Left lung (tissue), 10 donors: ENCODE results near the gene LAIR2. TPM values are rescaled to one million over a fixed set of nuclear protein-coding genes. Genes with fewer than 3 reads are reported as not detected.
"Not testable (repeated sequence)": the region's sequence is repeated elsewhere in the genome, so short reads cannot be mapped to it uniquely, and the experiment has no call there.

Source experiments
- ATAC-seq: fragments of 200-7000 bp; cut with Tn5 transposase; one replicate; pipeline ENCODE4 v1.9.1; 2020; ENCODE audit warnings: moderate library complexity
- DNase-seq, 4 donors: peaks; one replicate each; pipeline ENCODE4 v3.0.0-alpha.2; 2013 to 2020
- H3K27ac ChIP-seq, 2 donors: fragments of 200-600 bp; sonication (generic) in 1 of 2; one replicate each; pipeline versions ENCODE4 v1.5.0 to v1.8.0; 2020 to 2021
- H3K27me3 ChIP-seq, 2 donors: fragments of 200-600 bp; sonication (generic) in 1 of 2; one replicate each; pipeline versions ENCODE4 v1.5.0 to v1.8.0; 2020 to 2021
- H3K36me3 ChIP-seq, 2 donors: fragments of 200-600 bp; sonication (generic) in 1 of 2; one replicate each; pipeline versions ENCODE4 v1.5.0 to v1.8.0; 2020 to 2021
- H3K4me1 ChIP-seq, 2 donors: fragments of 200-600 bp; one replicate each; pipeline ENCODE4 v1.8.0; 2021
- H3K4me3 ChIP-seq, 2 donors: fragments of 200-600 bp; sonication (generic) in 1 of 2; one replicate each; pipeline versions ENCODE4 v1.5.0 to v1.8.0; 2020 to 2021; ENCODE audit warnings: mild to moderate bottlenecking in 1 of 2
- H3K9me3 ChIP-seq, 2 donors: fragments of 200-600 bp; sonication (generic) in 1 of 2; one replicate each; pipeline versions ENCODE4 v1.5.0 to v1.8.0; 2020 to 2021
- intact Hi-C, 2 donors: fragments of 100-400 bp; cut with DNase I; formaldehyde crosslinking; loops; one replicate each; pipeline versions ENCODE4 v1.11.2 to v1.14.2; 2022
- polyA plus RNA-seq, 6 donors: library from polyadenylated mRNA; unstranded; fragments of 120-200 nt; gene quantifications; one replicate each; pipeline ENCODE4 v1.2.1, GENCODE V29; 2013; ENCODE audit not compliant: insufficient read length in 6 of 6
- total RNA-seq, 2 donors: library from RNA; stranded (reverse); fragmentation: NEBNext Ultra II Directional; extraction: Animal tissue kit (Norgen Biotek cat#: 25700); gene quantifications; one replicate each; pipeline ENCODE4 v1.2.1, GENCODE V29; 2021
- TF ChIP-seq, protein P1 (sequence below), 2 donors: fragments of 200-600 bp; sonication (generic) in 1 of 2; IDR thresholded peaks; one replicate each; pipeline versions ENCODE4 v1.5.0 to v1.8.0; 2021; ENCODE audit warnings: antibody characterized with exemption in 2 of 2
- donor health status: DM: no; HTN: yes; CAD: no.
- donor health status: DM: no; HTN: no; CAD: no.

LAIR2 gene
- total and polyA plus RNA-seq, 8 donors: 1.0 to 3.1 (median 1.4) TPM; not detected in 5

DNA sequence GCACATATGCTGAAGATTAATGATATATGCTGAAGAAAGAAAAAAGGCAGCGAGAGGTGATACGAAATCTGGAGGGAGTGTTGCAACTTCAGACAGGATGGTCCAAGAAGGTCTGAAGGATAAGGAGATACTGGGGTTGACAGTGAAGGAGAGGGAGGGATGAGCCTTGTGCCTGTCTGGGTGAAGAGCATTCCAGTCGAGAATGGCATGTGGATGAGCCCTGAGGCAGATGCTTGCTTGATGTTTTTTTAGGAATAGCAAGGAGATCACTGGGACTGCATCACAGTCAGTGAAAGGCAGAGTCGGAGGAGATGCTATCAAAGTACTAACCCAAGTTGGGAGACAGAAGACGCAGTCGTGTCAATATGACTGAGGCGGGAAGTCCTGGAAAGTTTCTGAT, 13.3 kb upstream of the LAIR2 start:
- TF ChIP-seq, protein P1, sequence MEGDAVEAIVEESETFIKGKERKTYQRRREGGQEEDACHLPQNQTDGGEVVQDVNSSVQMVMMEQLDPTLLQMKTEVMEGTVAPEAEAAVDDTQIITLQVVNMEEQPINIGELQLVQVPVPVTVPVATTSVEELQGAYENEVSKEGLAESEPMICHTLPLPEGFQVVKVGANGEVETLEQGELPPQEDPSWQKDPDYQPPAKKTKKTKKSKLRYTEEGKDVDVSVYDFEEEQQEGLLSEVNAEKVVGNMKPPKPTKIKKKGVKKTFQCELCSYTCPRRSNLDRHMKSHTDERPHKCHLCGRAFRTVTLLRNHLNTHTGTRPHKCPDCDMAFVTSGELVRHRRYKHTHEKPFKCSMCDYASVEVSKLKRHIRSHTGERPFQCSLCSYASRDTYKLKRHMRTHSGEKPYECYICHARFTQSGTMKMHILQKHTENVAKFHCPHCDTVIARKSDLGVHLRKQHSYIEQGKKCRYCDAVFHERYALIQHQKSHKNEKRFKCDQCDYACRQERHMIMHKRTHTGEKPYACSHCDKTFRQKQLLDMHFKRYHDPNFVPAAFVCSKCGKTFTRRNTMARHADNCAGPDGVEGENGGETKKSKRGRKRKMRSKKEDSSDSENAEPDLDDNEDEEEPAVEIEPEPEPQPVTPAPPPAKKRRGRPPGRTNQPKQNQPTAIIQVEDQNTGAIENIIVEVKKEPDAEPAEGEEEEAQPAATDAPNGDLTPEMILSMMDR (IDR thresholded peaks at IDR 0.05): no peak
- no peak for ATAC-seq
- no peak for DNase-seq
- Histone ChIP-seq H3K27ac (no peak overlapping the region), H3K36me3 (no peaks in the 10 kb centered on the region), H3K4me1 (no peaks in the 10 kb centered on the region), H3K27me3 (peaks cover 0 to 97% of the 10 kb centered on the region in 2 donors), H3K9me3 (no peaks in the 10 kb centered on the region), H3K4me3 (no peak overlapping the region)
- intact Hi-C loops: no loop called here

DNA sequence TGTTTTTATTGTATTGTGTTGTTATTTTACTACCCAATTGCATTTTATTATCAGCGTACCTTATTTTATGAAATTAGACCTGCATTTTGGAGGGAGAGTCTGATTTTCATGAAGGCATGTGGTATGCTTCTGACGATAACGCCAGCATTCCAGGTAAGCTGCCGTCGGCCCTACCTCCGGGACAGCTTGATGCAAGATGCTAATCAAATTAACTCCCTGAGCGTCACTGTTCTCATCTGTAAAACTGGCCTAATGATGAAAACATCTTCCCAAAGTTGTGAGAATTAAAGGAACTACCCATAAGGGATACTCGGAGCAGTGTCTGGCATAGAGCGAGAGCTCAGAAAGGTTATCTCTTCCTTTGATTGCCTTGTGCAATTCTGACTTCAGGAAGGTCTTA, 12.9 kb upstream of the LAIR2 start:
- Histone ChIP-seq H3K36me3 (no peaks in the 10 kb centered on the region), H3K4me1 (no peaks in the 10 kb centered on the region), H3K27me3 (peaks cover 0 to 97% of the 10 kb centered on the region in 2 donors), H3K27ac (no peak overlapping the region), H3K4me3 (no peak overlapping the region), H3K9me3 (no peaks in the 10 kb centered on the region)
- ATAC-seq (no peak), DNase-seq (no peak)
- TF ChIP-seq, protein P1 (IDR thresholded peaks at IDR 0.05): no peak
- intact Hi-C loops: no loop called here

DNA sequence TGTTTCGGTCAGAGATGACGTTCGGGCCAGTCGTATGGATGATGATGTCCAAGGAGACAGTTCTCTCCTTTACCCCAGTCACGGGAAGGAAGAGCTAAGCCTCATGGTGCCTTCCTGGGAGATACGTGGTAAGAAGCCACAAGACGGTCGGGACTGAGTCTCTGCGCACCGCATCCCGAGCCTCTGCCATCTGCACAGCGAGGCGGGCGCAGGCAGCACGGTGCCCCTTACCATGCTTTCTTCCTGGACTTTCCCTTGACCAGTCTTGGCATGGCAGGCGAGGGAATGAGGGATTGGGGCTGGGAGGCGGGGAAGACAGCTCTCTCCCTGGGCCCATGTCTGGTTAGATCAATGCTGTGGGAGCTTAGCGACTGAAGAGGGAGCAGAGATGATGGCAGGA, 10.1 kb upstream of the LAIR2 start:
- ATAC-seq: no peak
- H3K9me3 ChIP-seq: no peaks in the 10 kb centered on the region
- H3K4me3 ChIP-seq: no peak overlapping the region
- peaks cover 0 to 94% of the 10 kb centered on the region in 2 donors for H3K27me3 ChIP-seq
- H3K4me1 ChIP-seq: no peaks in the 10 kb centered on the region
- H3K27ac ChIP-seq: no peak overlapping the region
- intact Hi-C loops: no loop called here
- DNase-seq: no peak
- no peaks in the 10 kb centered on the region for H3K36me3 ChIP-seq
- TF ChIP-seq, protein P1 (IDR thresholded peaks at IDR 0.05): no peak

DNA sequence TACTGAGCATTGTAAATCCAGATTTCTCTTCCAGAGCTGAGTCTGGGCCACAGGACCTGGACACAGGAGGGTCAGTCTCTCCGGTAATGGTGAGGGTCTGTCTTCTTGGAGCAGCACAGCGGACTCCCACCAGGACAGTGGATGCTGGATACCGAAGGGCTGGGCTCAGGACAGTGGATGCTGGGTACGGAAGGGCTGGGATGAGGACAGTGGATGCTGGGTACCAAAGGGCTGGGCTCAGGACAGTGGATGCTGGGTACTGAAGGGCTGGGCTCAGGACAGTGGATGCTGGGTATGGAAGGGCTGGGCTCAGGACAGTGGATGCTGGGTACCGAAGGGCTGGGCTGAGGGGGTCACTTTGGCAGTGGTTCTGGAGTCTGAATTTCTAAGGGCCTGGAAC, 9.6 kb upstream of the LAIR2 start:
- H3K36me3 ChIP-seq, DNase-seq, intact Hi-C loops, ATAC-seq, H3K4me1 ChIP-seq, H3K9me3 ChIP-seq, H3K4me3 ChIP-seq, H3K27ac ChIP-seq: not testable (repeated sequence)
- H3K27me3 ChIP-seq: peaks cover 0 to 89% of the 10 kb centered on the region in 2 donors

DNA sequence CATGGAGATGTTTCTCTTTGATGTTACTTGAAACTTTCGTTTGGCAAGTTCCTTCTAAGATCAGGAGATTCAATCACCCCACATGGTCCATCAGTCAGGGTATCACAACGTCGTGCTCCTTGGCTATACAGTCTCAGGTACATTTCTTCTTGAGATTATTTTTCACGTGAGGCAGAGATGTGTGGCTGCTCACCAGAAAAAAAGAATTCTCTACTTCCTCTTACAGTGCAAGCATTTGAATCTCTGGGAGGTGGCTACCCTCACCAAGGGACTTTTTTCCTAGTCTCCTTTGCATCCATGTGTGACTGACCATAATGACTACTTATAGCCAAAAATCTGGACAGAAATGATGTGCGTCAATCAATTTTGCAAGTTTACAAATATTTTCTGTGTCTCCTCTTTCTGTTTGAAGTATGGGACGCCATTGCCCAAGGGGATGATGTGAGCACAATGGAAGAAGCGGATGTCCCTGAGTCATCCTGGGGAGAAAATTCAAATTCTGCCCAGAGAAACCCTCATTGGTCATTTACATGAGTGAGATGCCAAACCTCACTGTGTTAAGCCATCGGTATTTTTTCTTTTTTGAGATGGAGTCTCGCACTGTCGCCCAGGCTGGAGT, 8.6 kb upstream of the LAIR2 start:
- Histone ChIP-seq H3K27me3 (peaks cover 0 to 85% of the 10 kb centered on the region in 2 donors), H3K4me1 (no peaks in the 10 kb centered on the region), H3K4me3 (no peak overlapping the region), H3K27ac (no peak overlapping the region), H3K9me3 (no peaks in the 10 kb centered on the region), H3K36me3 (no peaks in the 10 kb centered on the region)
- intact Hi-C loops: no loop called here
- no peak for DNase-seq
- ATAC-seq: no peak
- TF ChIP-seq, protein P1 (IDR thresholded peaks at IDR 0.05): no peak

DNA sequence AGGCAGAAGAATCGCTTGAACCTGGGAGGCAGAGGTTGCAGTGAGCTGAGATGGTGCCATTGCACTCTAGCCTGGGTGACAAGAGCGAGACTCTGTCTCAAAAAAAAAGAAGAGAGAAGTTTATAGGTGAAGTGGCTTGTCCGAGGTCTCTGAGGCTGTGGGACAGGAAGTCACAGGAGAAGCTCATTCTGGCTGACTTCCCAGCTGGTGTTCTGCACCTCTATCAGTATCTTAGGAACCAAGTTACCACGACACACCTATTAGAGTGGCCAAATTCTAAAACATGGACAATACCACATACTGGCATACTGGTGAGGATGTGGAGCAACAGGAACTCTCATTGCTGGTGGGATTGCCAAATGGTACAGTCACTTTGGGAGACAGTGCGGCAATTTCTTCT, 7.3 kb upstream of the LAIR2 start:
- intact Hi-C loops, DNase-seq, H3K36me3 ChIP-seq, H3K9me3 ChIP-seq, H3K4me3 ChIP-seq, H3K4me1 ChIP-seq, ATAC-seq, H3K27ac ChIP-seq: not testable (repeated sequence)
- peaks cover 0 to 84% of the 10 kb centered on the region in 2 donors for H3K27me3 ChIP-seq

DNA sequence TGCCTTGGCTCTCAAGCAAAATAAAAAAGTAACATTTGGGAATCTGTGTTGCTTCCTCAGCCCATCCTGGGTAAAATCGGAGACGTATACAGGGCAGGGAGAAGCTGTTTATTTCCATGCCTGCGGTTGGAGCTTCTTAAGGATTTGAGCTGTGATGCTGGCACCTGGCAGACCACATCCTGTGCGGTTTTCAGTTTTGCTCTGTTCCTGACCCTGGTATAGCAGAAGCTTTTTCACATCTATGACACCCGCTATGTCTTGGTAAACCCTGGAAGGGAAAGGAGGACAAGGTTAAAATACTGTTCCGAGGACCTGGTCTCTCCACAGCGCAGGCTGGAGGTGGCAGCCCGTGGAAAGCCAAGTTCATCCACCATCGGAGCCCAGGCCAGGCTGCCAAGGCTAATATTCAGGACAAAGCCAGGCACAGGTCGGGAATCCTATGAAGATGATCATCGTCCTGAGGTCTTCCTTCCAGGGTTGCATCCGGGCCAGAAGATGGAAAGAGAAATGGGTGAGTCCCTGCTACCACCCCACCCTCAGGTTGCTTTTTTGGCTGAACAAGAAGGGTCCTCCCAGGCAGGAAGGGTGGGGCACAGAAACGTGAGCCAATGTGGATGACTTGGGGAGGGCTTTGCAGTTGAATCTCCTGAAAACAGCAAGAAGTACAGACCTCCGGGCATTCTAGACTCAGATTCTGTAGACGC, 4.7 kb upstream of the LAIR2 start:
- ATAC-seq, H3K4me1 ChIP-seq, intact Hi-C loops, H3K27ac ChIP-seq, H3K4me3 ChIP-seq, H3K36me3 ChIP-seq, H3K9me3 ChIP-seq, DNase-seq: not testable (repeated sequence)
- peaks cover 0 to 76% of the 10 kb centered on the region in 2 donors for H3K27me3 ChIP-seq

DNA sequence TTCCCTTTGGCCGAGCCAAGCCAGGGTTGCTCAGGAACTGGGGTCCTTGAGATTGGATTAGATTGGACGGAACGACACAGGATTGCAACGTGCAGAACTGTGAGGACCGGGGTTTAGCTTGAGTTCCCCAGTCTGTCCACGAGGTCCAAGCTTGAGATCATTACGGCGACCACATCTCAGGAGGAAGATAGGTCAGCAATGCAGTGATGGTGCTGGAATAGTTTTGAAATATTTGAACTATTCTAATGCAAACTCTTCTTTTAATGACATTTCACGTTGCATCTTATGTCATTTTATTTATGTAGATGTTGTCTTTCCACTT, 4.2 kb upstream of the LAIR2 start:
- H3K4me3 ChIP-seq, DNase-seq, H3K36me3 ChIP-seq, intact Hi-C loops, H3K27ac ChIP-seq, H3K9me3 ChIP-seq, ATAC-seq, H3K4me1 ChIP-seq: not testable (repeated sequence)
- H3K27me3 ChIP-seq: peaks cover 0 to 77% of the 10 kb centered on the region in 2 donors

DNA sequence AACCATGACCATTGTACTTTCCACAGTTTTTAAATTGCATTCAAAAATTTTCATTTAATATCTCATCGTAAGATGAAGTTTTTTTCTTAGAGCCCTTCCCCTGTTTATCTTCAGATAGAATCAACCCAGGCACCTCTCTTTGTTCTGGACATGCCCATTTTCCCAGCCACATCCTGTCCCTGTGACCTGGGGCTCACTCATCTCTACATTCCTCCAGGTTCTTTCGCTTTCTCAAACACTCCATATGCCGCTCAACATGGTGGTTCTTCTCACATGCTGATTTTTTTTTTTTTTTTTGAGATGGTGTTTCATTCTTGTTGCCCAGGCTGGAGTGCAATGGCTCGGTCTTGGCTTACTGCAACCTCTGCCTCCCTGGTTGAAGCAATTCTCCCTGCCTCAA, 2.9 kb downstream of the LAIR2 start:
- intact Hi-C loops, H3K9me3 ChIP-seq, H3K4me1 ChIP-seq, H3K27ac ChIP-seq, DNase-seq, ATAC-seq, H3K36me3 ChIP-seq, H3K4me3 ChIP-seq: not testable (repeated sequence)
- peaks cover 0 to 68% of the 10 kb centered on the region in 2 donors for H3K27me3 ChIP-seq
